Fibroblast of skin of left quadriceps (primary cell): Measurements from ENCODE around the gene DIAPH3.

ENCODE experiments used
- DNase-seq, 2 experiments: peaks; one replicate each; pipeline ENCODE4 v3.0.0-alpha.2; 2013; ENCODE audit warnings: low read depth in 2 of 2

DIAPH3 gene

GRCh38 chr13:59677966-59678814 lies 485.5 kb downstream of the DIAPH3 start:
- peak; percentile 23 to 30 for DNase-seq

GRCh38 chr13:59677430-59677829 lies 486.3 kb downstream of the DIAPH3 start:
- DNase-seq: no peak

- DNase-seq: no peak
These were observed 489.1 kb downstream of the DIAPH3 start for GRCh38 chr13:59674616-59675015.

- DNase-seq: peak; percentile 60 to 66
These were observed 490.4 kb downstream of the DIAPH3 start for GRCh38 chr13:59673286-59673685.

- no peak for DNase-seq
These were observed 491.3 kb downstream of the DIAPH3 start for GRCh38 chr13:59672445-59672844.

- no peak for DNase-seq
These were observed 491.8 kb downstream of the DIAPH3 start for GRCh38 chr13:59671881-59672280.

GRCh38 chr13:59666504-59666903 lies 497.2 kb downstream of the DIAPH3 start:
- no peak for DNase-seq

GRCh38 chr13:59665732-59666131 lies 498.0 kb downstream of the DIAPH3 start:
- DNase-seq: no peak

DNA sequence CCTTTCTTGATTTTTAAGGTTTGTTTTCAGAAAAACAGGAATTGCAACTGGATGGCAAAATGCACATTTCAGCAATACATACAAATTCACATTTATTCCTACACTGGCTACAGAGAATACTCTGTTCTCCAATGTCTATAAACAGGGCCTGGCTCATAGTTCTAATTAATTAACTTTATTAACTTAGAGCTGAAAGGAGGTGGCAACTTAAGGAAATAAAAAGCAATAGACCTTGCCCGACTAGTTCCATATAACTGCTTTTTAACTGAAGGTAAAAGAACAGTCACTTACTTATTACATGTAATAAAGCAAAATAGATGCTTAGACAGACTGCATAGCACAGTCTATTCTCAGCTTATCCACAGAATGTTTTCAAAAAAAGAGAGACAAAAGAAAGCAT lies 498.5 kb downstream of the DIAPH3 start:
- no peak for DNase-seq

DNA sequence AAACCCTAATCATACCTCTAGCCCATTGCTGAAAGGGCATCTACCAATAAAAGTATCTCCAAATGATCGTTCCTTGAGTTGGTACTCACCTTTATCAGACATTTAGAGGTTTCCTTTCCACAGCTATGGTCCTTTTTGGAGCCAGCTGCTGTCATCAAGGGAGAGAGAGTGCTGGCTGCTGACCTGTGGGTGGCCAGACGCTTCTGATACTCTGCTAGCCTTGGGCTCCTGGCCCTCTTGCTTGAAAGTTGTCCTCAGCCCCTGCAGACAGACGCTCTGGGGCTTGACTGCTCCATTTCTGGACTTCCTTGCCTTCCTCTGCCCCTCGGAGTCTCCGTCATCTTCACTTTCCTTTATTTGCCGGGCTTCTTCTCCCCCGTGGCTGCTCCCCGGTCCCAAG lies 499.1 kb downstream of the DIAPH3 start:
- no peak for DNase-seq

DNA sequence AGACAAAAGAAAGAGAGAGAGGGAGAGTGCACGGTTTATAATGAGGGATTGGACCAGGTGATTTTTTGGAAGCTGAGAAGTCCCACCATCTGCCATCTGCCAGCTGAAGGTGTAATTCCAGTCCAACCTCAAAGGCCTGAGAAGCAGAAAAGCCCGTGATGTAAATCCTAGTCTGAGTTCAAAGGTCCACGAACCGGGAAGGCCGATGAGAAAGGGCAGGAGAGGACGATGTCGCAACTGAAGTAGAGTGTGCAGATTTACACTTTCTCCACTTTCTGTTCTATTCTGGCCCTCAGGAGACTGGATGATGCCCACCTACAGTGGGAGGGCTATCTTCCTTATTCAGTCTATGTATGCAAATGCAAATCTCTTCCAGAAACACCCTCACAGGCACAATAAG lies 500.0 kb downstream of the DIAPH3 start:
- DNase-seq: no peak

- no peak for DNase-seq
These were observed 503.1 kb downstream of the DIAPH3 start for GRCh38 chr13:59660582-59660981.

DNA sequence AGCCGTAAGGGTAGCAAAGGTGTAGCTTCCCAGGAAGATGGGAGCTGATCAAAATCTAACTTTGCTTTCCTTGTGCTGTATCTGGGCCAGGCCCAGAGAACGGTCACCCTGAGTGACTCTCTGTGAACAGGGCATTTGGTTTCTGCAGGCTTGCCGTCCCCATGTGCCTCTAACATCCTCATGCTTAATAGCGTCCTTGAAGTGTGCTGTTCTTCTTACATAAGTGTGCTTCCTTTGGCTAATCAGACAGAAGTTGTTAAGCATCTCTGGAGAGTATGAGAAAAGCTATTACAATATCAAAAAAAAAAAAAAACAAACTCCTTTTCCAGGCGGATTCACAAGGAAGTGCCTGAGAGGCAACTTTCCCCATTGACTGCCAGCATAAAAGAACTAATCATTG lies 503.7 kb downstream of the DIAPH3 start:
- DNase-seq: no peak

DNA sequence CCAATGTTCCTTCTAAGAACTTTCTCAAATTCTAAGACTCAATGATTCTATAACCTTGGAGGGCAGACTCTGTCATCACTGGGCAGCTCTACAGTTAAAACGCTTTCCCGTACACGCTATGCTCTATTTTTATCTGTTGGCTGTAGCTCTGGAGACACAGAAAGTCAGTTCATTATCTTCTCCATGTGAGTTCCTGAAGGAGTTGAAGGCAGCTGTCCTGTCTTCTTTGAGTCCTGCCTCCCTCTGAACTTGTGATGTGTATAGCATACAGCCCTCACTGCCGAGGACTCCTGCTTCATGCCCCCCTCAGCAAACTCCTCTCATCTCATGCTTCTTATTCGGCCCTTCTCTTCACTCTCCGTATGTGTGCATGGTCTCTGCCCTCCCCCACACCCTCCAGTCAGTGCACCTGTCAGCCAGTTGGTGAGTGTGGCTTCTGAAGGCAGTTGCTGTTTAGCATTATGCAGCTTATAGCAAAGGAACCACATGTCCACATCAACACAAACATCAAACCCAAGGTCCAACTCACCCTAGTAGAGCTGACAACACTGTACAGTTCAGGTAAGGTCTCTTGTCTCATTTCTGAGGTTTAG lies 504.9 kb downstream of the DIAPH3 start:
- no peak for DNase-seq

GRCh38 chr13:59658027-59658737 lies 505.5 kb downstream of the DIAPH3 start:
- DNase-seq: no peak

- DNase-seq: no peak
These were observed 509.8 kb downstream of the DIAPH3 start for GRCh38 chr13:59653916-59654315.

DNA sequence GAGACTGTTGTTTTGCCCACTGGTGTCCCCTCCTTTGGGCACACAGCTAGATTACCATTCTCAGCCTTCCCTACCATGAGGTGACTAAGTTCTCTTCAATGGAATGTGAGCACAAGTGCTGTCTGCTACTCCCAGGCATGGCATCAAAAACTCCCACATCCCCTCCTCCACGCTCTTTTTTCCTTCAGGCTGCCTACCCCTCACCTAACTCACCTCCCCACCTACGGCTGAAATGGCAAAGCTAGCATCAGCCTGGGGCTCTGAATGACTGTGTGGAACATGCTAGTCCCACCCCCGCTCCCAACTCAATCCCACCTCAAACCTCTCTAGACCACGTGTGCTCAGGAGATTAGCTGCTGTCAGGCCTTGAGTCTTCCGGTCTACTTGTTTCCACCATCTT lies 512.2 kb downstream of the DIAPH3 start:
- no peak for DNase-seq

DNA sequence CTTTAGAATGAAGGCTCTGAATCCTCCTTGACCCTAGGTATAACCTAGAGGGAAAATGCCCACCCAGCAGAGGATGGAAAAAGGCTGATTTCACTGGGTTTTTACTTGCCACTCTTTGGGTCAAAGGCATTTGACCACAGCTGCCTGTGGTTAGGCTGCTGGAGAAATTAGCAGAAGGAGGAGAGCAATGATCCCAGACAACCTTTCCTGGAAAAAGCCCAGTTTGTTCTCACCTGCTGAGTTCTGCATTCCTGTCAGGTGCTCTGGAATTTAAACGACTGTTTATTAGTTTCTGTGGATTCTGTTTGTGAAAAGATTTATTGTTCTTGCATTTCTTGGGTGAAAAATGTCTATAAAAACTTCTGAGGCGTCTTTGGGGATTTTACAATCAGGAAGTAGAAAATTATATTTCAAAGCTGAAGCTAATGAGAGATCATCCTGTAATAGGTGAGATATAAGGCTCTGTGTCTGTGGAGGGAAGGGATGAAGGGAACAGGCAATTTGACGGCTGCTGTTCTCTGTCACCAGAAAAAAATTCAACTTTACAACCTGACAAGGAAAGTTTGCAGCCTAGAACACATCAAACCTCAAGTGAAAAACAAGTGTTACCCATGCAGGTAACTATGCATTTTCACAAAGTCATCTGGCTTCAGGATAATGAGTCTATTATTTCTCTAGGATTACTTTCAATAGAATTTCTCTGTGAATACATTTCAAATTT lies 519.7 kb downstream of the DIAPH3 start:
- DNase-seq: no peak

- no peak for DNase-seq
These were observed 520.3 kb downstream of the DIAPH3 start for GRCh38 chr13:59643364-59643841.

DNA sequence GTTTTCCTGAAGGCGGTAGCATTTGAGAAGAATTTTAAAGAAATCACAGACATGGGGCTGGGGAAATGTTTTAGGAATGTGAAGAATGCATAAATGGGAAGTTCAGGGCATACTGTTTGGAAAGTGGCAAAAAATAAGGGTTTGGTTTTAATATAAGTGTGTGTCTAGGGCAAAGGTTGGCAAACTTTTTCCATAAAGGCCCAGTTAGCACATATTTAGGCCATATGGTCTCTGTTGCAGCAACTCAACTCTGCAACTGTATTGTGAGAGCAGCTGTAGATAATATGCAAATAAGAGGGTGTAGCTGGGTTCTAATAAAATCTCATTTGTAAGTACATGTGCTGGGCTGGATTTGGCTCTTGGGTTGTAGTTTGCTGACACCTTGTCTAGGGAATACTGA lies 521.9 kb downstream of the DIAPH3 start:
- DNase-seq: peak in 1 of 2 experiments; percentile 4

GRCh38 chr13:59641261-59641660 lies 522.5 kb downstream of the DIAPH3 start:
- DNase-seq: no peak

- no peak for DNase-seq
These were observed 525.3 kb downstream of the DIAPH3 start for GRCh38 chr13:59638404-59638803.
